ENCODE data around the gene PITPNB.

- TF ChIP-seq, protein P1, sequence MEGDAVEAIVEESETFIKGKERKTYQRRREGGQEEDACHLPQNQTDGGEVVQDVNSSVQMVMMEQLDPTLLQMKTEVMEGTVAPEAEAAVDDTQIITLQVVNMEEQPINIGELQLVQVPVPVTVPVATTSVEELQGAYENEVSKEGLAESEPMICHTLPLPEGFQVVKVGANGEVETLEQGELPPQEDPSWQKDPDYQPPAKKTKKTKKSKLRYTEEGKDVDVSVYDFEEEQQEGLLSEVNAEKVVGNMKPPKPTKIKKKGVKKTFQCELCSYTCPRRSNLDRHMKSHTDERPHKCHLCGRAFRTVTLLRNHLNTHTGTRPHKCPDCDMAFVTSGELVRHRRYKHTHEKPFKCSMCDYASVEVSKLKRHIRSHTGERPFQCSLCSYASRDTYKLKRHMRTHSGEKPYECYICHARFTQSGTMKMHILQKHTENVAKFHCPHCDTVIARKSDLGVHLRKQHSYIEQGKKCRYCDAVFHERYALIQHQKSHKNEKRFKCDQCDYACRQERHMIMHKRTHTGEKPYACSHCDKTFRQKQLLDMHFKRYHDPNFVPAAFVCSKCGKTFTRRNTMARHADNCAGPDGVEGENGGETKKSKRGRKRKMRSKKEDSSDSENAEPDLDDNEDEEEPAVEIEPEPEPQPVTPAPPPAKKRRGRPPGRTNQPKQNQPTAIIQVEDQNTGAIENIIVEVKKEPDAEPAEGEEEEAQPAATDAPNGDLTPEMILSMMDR (IDR thresholded peaks at IDR 0.05; ENCODE audit: low read length): no peak
- no peak for TF ChIP-seq EZH2 (IDR thresholded peaks at IDR 0.05; ENCODE audit: borderline replicate concordance, low read length)
Measured at GRCh38 chr22:27961680-27962079, 42.6 kb upstream of the PITPNB start.
